Transverse colon (tissue), 4 donors: ENCODE results near the gene SPTA1.

Experiments
- CTCF ChIP-seq, 5 experiments: fragments of 200-600 bp in 3 of 5; fragments of 450-650 bp in 2 of 5; sonication (generic) in 3 of 5; IDR thresholded peaks; 1 replicate in 2 of 5; 2 replicates in 3 of 5; pipeline ENCODE4 v1.5.1; 2016 to 2017; ENCODE audit warnings: antibody characterized with exemption in 5 of 5, inconsistent platforms in 3 of 5, mild to moderate bottlenecking in 2 of 5, moderate library complexity in 1 of 5
- EP300 ChIP-seq: sonication (generic); formaldehyde crosslinking; IDR thresholded peaks from one replicate; pipeline ENCODE4 v1.6.1; 2017; ENCODE audit warnings: antibody characterized with exemption, low read depth
- POLR2A ChIP-seq: fragments of 450-650 bp; IDR thresholded peaks from one replicate; pipeline ENCODE4 v1.6.1; 2016; ENCODE audit warnings: antibody characterized with exemption, mild to moderate bottlenecking, moderate library complexity
- POLR2AphosphoS5 ChIP-seq, 3 donors: sonication (generic); formaldehyde crosslinking; IDR thresholded peaks; one replicate each; pipeline ENCODE4 v1.6.1; 2016; ENCODE audit warnings: antibody characterized with exemption in 3 of 3

GRCh38 chr1:158583962-158584361, 102.6 kb downstream of the SPTA1 start:
- TF ChIP-seq POLR2A (no peak), CTCF (IDR thresholded peaks at IDR 0.05) (no peak), EP300 (no peak), POLR2AphosphoS5 (IDR thresholded peaks at IDR 0.05) (no peak)
